ENCODE data around the gene ATP9B. TPM values are rescaled to one million over a fixed set of nuclear protein-coding genes. Genes with fewer than 3 reads are reported as not detected.
A peak's percentile ranks its signal among the peaks of the same experiment; 100 is the strongest.

ATP9B gene, protein sequence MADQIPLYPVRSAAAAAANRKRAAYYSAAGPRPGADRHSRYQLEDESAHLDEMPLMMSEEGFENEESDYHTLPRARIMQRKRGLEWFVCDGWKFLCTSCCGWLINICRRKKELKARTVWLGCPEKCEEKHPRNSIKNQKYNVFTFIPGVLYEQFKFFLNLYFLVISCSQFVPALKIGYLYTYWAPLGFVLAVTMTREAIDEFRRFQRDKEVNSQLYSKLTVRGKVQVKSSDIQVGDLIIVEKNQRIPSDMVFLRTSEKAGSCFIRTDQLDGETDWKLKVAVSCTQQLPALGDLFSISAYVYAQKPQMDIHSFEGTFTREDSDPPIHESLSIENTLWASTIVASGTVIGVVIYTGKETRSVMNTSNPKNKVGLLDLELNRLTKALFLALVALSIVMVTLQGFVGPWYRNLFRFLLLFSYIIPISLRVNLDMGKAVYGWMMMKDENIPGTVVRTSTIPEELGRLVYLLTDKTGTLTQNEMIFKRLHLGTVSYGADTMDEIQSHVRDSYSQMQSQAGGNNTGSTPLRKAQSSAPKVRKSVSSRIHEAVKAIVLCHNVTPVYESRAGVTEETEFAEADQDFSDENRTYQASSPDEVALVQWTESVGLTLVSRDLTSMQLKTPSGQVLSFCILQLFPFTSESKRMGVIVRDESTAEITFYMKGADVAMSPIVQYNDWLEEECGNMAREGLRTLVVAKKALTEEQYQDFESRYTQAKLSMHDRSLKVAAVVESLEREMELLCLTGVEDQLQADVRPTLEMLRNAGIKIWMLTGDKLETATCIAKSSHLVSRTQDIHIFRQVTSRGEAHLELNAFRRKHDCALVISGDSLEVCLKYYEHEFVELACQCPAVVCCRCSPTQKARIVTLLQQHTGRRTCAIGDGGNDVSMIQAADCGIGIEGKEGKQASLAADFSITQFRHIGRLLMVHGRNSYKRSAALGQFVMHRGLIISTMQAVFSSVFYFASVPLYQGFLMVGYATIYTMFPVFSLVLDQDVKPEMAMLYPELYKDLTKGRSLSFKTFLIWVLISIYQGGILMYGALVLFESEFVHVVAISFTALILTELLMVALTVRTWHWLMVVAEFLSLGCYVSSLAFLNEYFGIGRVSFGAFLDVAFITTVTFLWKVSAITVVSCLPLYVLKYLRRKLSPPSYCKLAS
- 44.4 TPM for total RNA-seq (2021; ENCODE audit: unreplicated experiment)
- polyA plus RNA-seq (2012; ENCODE audit: insufficient read length), result 51.1 TPM
- Bru-seq, nascent RNA, result percentile 90 among the genes with signal in this experiment
- percentile 80 among the genes with signal in this experiment for BruChase-seq, experiment 1, labeled RNA remaining after a 2-hour chase
- BruChase-seq, experiment 2, labeled RNA remaining after a 6-hour chase, result percentile 73 among the genes with signal in this experiment
- long read RNA-seq, full-length matches to known transcripts, result 31 of 82 reads
- long read RNA-seq, partial matches to known transcripts, result 21 of 82 reads
- long read RNA-seq, other reads (novel, unspliced or antisense), result 30 of 82 reads

DNA sequence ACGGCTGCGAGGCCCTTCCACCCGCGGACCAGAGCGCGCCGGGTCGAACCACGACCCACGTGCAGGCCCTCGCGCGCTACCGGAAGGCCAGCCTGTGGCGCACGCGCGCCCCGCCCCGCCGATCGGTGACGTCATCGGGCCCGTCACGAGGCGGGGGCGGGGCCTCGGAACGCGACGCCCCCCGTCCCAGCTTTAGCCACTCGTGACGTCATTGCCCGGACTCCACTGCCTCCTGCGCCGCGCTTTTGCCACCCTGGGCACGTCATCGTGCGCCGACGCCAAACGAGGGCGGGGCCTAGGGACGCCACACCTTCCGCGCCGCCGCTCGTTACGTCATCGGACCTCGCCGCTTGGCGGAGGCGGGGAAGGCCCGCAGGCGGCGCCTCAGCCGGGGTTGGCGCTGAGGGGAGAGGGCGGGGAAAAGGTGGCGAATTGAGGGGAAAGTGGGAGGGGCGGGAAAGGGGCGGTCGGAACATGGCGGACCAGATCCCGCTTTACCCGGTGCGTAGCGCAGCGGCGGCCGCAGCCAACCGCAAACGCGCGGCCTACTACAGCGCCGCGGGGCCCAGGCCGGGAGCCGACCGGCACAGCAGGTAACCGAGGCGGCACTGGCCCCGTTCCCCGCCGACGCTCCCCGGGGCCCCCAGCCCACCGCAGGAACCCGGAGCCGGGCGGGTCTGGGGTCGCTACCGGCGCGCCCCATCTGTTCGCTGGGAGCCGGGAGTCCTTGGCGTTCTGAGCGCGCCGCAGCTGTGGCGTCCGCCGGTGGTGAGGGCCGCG is at the start of gene ATP9B:
TSS of gene ATP9B (plus strand) at position 458 of the 780 bp plus-strand sequence. CDS start at position 475, 17 bp downstream.
- Histone ChIP-seq H3K36me3 (ENCODE audit: control insufficient read depth, insufficient read depth, low read length) (no peaks in the 10 kb centered on the region; the same call in 1 of the 2 replicates), H3K27ac (ENCODE audit: low read length) (peak within 1 kb of the TSS; percentile 93), H3K9me3 (ENCODE audit: control insufficient read depth, insufficient read depth, low read depth, low read length) (no peaks in the 10 kb centered on the region), H3K27me3 (ENCODE audit: control insufficient read depth, insufficient read depth, low read length) (no peaks in the 10 kb centered on the region), H3K4me1 (ENCODE audit: control insufficient read depth, insufficient read depth, low read length) (peaks cover 14% of the 10 kb centered on the region; the same call in 1 of the 2 replicates), H3K4me3 (ENCODE audit: low read depth in 2 of 2, low read length in 2 of 2) (peak within 1 kb of the TSS; percentile 78 to 98)
- TF ChIP-seq SIN3A (IDR thresholded peaks at IDR 0.05; ENCODE audit: borderline replicate concordance, insufficient read depth, low read depth, low read length), result peak; percentile 94; the same call in 1 of the 2 replicates
- TF ChIP-seq TCF7L2 (IDR thresholded peaks at IDR 0.05; ENCODE audit: low read depth, low read length), result 0 out of 2 replicates have a peak, but pooled peaks have one; percentile 35
- TF ChIP-seq POLR2AphosphoS5 (IDR thresholded peaks at IDR 0.05; ENCODE audit: low read depth, low read length), result peak; percentile 65; the same call in 1 of the 2 replicates
- peak in 1 of 2 experiments; percentile 50; a peak in 1 of 4 replicates for TF ChIP-seq REST (IDR thresholded peaks at IDR 0.05; ENCODE audit: insufficient read depth in 1 of 2, low read depth in 2 of 2, low read length in 1 of 2)
- TF ChIP-seq, protein P1, sequence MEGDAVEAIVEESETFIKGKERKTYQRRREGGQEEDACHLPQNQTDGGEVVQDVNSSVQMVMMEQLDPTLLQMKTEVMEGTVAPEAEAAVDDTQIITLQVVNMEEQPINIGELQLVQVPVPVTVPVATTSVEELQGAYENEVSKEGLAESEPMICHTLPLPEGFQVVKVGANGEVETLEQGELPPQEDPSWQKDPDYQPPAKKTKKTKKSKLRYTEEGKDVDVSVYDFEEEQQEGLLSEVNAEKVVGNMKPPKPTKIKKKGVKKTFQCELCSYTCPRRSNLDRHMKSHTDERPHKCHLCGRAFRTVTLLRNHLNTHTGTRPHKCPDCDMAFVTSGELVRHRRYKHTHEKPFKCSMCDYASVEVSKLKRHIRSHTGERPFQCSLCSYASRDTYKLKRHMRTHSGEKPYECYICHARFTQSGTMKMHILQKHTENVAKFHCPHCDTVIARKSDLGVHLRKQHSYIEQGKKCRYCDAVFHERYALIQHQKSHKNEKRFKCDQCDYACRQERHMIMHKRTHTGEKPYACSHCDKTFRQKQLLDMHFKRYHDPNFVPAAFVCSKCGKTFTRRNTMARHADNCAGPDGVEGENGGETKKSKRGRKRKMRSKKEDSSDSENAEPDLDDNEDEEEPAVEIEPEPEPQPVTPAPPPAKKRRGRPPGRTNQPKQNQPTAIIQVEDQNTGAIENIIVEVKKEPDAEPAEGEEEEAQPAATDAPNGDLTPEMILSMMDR (IDR thresholded peaks at IDR 0.05), result no peak
- no TSS peak for BruUV-seq (replicated peaks)
- intact Hi-C loops (cut with micrococcal nuclease; ENCODE audit: unreplicated experiment), result no loop called here
- ATAC-seq (peak; percentile 96), DNase-seq (ENCODE audit: low read depth, low spot score) (peak; percentile 87)
- in situ Hi-C loops (cut with HindIII; ENCODE audit: low pct_unique_long_range_greater_than_20kb, low sequenced_read_pairs), result no loop called here
- CTCF ChIA-PET, result interaction anchor here (0.7 kb wide), 1 partner anchor 61 kb away, joined by 6 read pairs; no protein-coding TSS in a partner anchor
- POLR2A ChIA-PET, result interaction anchor here (0.5 to 0.7 kb wide), 2 partner anchors 18 to 80 kb away, joined by 3 to 8 read pairs; no protein-coding TSS in a partner anchor

Data from Panc1 (cell line).